ENCODE results near the gene ELAVL2. TPM values are rescaled to one million over a fixed set of nuclear protein-coding genes. Genes with fewer than 3 reads are reported as not detected.

ELAVL2 gene
- total RNA-seq, 1 donor from 2014 or later = 11.6 TPM

- Mint-ChIP-seq H3K9me3 (peaks cover 8% of the 10 kb centered on the region), H3K4me3 (no peak overlapping the region), H3K27ac (no peak overlapping the region), H3K36me3 (no peaks in the 10 kb centered on the region), H3K27me3 (no peaks in the 10 kb centered on the region), H3K4me1 (ENCODE audit: unreplicated experiment) (no peaks in the 10 kb centered on the region)
- TF ChIP-seq CTCF (conservative IDR thresholded peaks at IDR 0.05) = no peak
- no peak for DNase-seq (ENCODE audit: extremely low spot score, unreplicated experiment)
These were observed 54.2 kb downstream of the ELAVL2 start for GRCh38 chr9:23771746-23772384.

- Mint-ChIP-seq H3K36me3 (no peaks in the 10 kb centered on the region), H3K9me3 (peaks cover 8% of the 10 kb centered on the region), H3K4me1 (ENCODE audit: unreplicated experiment) (no peaks in the 10 kb centered on the region), H3K27me3 (no peaks in the 10 kb centered on the region), H3K27ac (no peak overlapping the region), H3K4me3 (no peak overlapping the region)
- no peak for DNase-seq (ENCODE audit: extremely low spot score, unreplicated experiment)
- TF ChIP-seq CTCF (conservative IDR thresholded peaks at IDR 0.05) = no peak
These were observed 56.6 kb downstream of the ELAVL2 start for GRCh38 chr9:23769307-23769935.

- Mint-ChIP-seq H3K27me3 (no peaks in the 10 kb centered on the region), H3K27ac (no peak overlapping the region), H3K9me3 (peaks cover 8% of the 10 kb centered on the region), H3K36me3 (no peaks in the 10 kb centered on the region), H3K4me3 (no peak overlapping the region), H3K4me1 (ENCODE audit: unreplicated experiment) (no peaks in the 10 kb centered on the region)
- no peak for TF ChIP-seq CTCF (conservative IDR thresholded peaks at IDR 0.05)
- DNase-seq (ENCODE audit: extremely low spot score, unreplicated experiment) = no peak
These were observed 57.2 kb downstream of the ELAVL2 start for GRCh38 chr9:23768861-23769260.

- Mint-ChIP-seq H3K4me3 (no peak overlapping the region), H3K36me3 (no peaks in the 10 kb centered on the region), H3K27me3 (no peaks in the 10 kb centered on the region), H3K4me1 (ENCODE audit: unreplicated experiment) (no peaks in the 10 kb centered on the region), H3K9me3 (peaks cover 8% of the 10 kb centered on the region), H3K27ac (no peak overlapping the region)
- DNase-seq (ENCODE audit: extremely low spot score, unreplicated experiment) = no peak
- no peak for TF ChIP-seq CTCF (conservative IDR thresholded peaks at IDR 0.05)
These were observed 59.4 kb downstream of the ELAVL2 start for GRCh38 chr9:23766613-23767012.

- H3K27me3 Mint-ChIP-seq = no peaks in the 10 kb centered on the region
- no peak overlapping the region for H3K4me3 Mint-ChIP-seq
- no peaks in the 10 kb centered on the region for H3K4me1 Mint-ChIP-seq (ENCODE audit: unreplicated experiment)
- TF ChIP-seq CTCF (conservative IDR thresholded peaks at IDR 0.05) = no peak
- no peak overlapping the region for H3K27ac Mint-ChIP-seq
- DNase-seq (ENCODE audit: extremely low spot score, unreplicated experiment) = no peak
- peaks cover 8% of the 10 kb centered on the region for H3K9me3 Mint-ChIP-seq
- H3K36me3 Mint-ChIP-seq = no peaks in the 10 kb centered on the region
These were observed 60.5 kb downstream of the ELAVL2 start for GRCh38 chr9:23765561-23765960.
